Adrenal gland (tissue), 12 donors: ENCODE data around the gene ACTC1. TPM values are rescaled to one million over a fixed set of nuclear protein-coding genes. Genes with fewer than 3 reads are reported as not detected.

Experiments used
- DNase-seq, 7 donors: peaks; one replicate each; pipeline ENCODE4 v3.0.0-alpha.2; 2019 to 2020
- H3K27ac ChIP-seq, 5 donors: fragments of 200-600 bp; sonication (generic) in 4 of 5; 1 replicate in 3 of 5; 2 replicates in 2 of 5; pipeline versions ENCODE4 v1.5.1 to v1.8.0; 2016 to 2020; ENCODE audit warnings: mild to moderate bottlenecking in 1 of 5
- H3K27me3 ChIP-seq: fragments of 200-600 bp; 2 replicates; pipeline ENCODE4 v1.8.0; 2021
- H3K36me3 ChIP-seq, 2 donors: fragments of 200-600 bp; replicated peaks in 1 of 2; 1 replicate in 1 of 2; 2 replicates in 1 of 2; pipeline versions ENCODE4 v1.5.1 to v1.8.0; 2018 to 2022
- H3K4me1 ChIP-seq, 2 donors: fragments of 200-600 bp; replicated peaks in 1 of 2; 1 replicate in 1 of 2; 2 replicates in 1 of 2; pipeline versions ENCODE4 v1.5.1 to v1.8.0; 2018 to 2021
- H3K4me3 ChIP-seq, 4 donors: fragments of 200-600 bp; sonication (generic) in 3 of 4; one replicate each; pipeline ENCODE4 v1.5.1; 2016 to 2018
- H3K9me3 ChIP-seq, 3 donors: fragments of 200-600 bp; sonication (generic) in 1 of 3; replicated peaks in 1 of 3; 1 replicate in 2 of 3; 2 replicates in 1 of 3; pipeline versions ENCODE4 v1.5.1 to v1.8.0; 2016 to 2021
- POLR2A ChIP-seq, 2 donors: fragments of 450-650 bp; IDR thresholded peaks; one replicate each; pipeline ENCODE4 v1.6.1; 2017; ENCODE audit warnings: antibody characterized with exemption in 2 of 2, mild to moderate bottlenecking in 2 of 2, moderate library complexity in 1 of 2
- WGBS, 4 donors: extraction: QIAGEN DNeasy Blood & Tissue Kit in 2 of 4; methylation state at CpG; one replicate each; pipeline versions ENCODE4 v1.1.5 to v1.1.7; 2013 to 2017; 5-methylcytosine and 5-hydroxymethylcytosine counted together
- intact Hi-C, 2 donors: fragments of 100-400 bp; cut with DNase I; formaldehyde crosslinking; loops; one replicate each; pipeline versions ENCODE4 v1.14.1 to v1.15.0; 2022 to 2023
- polyA plus RNA-seq, 3 donors: library from polyadenylated mRNA; stranded (reverse); fragments of 200-250 nt in 2 of 3; fragments of 350-450 nt in 1 of 3; fragmentation: Illumina TruSeq in 1 of 3; extraction: RNeasy Lipid Tissue Mini Kit (QIAGEN cat#74804) in 1 of 3; gene quantifications; one replicate each; pipeline ENCODE4 v1.2.3, GENCODE V29; 2013 to 2014
- total RNA-seq, 9 donors: library from RNA; depleted of rRNA in 4 of 9; stranded (reverse); fragments of >200 nt in 4 of 9; fragments of 120-200 nt in 1 of 9; fragmentation: NEBNext Ultra II Directional in 1 of 9; extraction: Animal tissue kit (Norgen Biotek cat#: 25700) in 1 of 9; gene quantifications; one replicate each; pipeline versions ENCODE4 v1.1.0 to v1.2.4, GENCODE V29; 2013 to 2023
- TF ChIP-seq, protein P1 (sequence below), 6 experiments: fragments of 450-650 bp in 4 of 6; fragments of 200-600 bp in 2 of 6; sonication (generic) in 1 of 6; IDR thresholded peaks; 1 replicate in 5 of 6; 2 replicates in 1 of 6; pipeline versions ENCODE4 v1.5.1 to v1.8.0; 2016 to 2021; ENCODE audit warnings: antibody characterized with exemption in 6 of 6, mild to moderate bottlenecking in 2 of 6, moderate library complexity in 1 of 6
- donor health status: healthy with polysubstance abuse.
- donor health status: Bipolar disorder and iron deficiency.
- donor health status: DM: yes; HTN: yes; CAD: no.
- donor health status: DM: no; HTN: no; CAD: no.
- donor health status: DM: no; HTN: no; CAD: no.
- donor health status: DM: yes; HTN: yes; CAD: no.

Gene ACTC1
- total and polyA plus RNA-seq, 12 donors = 0.11 to 7.3 (median 0.69) TPM; not detected in 3

DNA sequence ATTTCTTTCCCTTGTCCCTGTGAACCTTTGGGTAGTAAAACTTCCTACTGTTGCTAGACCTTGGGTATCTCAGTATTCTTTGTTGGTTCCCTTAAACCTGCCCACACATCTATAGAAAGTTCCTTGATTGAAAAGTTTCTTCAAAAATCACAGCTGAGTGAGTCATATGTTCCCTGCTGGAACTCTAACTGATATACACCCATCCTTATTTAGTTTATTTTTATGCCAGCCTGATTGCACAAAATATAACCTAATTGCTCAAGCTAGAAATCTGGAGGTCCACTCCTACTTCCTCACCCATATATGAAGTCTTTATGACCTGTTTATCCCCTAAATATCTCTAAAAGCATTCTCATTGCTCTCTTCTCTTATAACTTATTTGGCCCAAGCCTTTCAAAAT lies 26.8 kb downstream of the ACTC1 start:
- no peaks in the 10 kb centered on the region for H3K4me1 ChIP-seq
- no peaks in the 10 kb centered on the region for H3K27me3 ChIP-seq
- intact Hi-C loops = no loop called here
- H3K9me3 ChIP-seq = no peaks in the 10 kb centered on the region
- DNase-seq = no peak
- no peaks in the 10 kb centered on the region for H3K36me3 ChIP-seq
- no peak overlapping the region for H3K27ac ChIP-seq
- no peak overlapping the region for H3K4me3 ChIP-seq
- TF ChIP-seq, protein P1, sequence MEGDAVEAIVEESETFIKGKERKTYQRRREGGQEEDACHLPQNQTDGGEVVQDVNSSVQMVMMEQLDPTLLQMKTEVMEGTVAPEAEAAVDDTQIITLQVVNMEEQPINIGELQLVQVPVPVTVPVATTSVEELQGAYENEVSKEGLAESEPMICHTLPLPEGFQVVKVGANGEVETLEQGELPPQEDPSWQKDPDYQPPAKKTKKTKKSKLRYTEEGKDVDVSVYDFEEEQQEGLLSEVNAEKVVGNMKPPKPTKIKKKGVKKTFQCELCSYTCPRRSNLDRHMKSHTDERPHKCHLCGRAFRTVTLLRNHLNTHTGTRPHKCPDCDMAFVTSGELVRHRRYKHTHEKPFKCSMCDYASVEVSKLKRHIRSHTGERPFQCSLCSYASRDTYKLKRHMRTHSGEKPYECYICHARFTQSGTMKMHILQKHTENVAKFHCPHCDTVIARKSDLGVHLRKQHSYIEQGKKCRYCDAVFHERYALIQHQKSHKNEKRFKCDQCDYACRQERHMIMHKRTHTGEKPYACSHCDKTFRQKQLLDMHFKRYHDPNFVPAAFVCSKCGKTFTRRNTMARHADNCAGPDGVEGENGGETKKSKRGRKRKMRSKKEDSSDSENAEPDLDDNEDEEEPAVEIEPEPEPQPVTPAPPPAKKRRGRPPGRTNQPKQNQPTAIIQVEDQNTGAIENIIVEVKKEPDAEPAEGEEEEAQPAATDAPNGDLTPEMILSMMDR (IDR thresholded peaks at IDR 0.05) = no peak

DNA sequence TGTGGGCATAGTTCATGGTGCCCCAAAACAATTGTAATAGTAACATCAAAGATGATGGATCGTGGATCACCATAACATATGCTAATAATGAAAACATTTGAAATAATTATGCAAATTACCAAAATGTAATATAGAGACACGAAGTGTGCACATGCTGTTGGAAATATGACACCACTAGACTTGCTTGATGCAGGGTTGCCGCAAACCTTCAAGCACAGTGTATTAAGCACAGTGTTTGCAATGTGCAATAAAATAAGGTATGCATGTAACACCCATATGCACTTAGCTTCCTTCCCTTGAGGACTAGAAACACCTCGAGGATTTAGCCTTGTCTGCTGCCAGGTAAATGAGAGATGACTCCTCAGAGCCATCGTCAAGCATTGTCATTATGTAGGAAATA lies 29.6 kb downstream of the ACTC1 start:
- Histone ChIP-seq H3K27ac (no peak overlapping the region), H3K36me3 (no peaks in the 10 kb centered on the region), H3K9me3 (no peaks in the 10 kb centered on the region), H3K4me1 (no peaks in the 10 kb centered on the region), H3K4me3 (no peak overlapping the region), H3K27me3 (no peaks in the 10 kb centered on the region)
- intact Hi-C loops = no loop called here
- WGBS, 4 donors = 67 to 80% (median 77%) methylated on average over 5 of the region's 5 CpGs
- DNase-seq = no peak
- no peak for TF ChIP-seq POLR2A (IDR thresholded peaks at IDR 0.05)
- TF ChIP-seq, protein P1 (IDR thresholded peaks at IDR 0.05) = no peak

DNA sequence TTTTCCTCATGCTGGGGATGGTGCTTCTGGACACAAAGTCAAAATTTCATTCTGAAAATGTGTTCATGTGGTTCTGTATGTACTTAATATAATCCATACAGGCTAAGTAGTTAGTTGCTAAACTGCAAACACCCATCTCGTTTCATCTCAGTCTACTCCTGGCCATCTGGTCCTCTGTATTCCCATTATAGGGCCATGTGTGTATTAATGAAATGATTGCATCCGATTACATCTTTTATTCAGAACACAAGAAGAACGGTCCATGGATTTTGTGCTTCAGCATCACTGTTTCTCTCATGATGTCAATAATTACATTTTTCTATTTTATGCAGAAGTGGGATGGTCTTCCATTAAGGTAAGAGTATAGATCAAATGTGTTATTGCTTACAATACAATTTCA lies 34.4 kb downstream of the ACTC1 start:
- intact Hi-C loops = no loop called here
- no peak for TF ChIP-seq POLR2A (IDR thresholded peaks at IDR 0.05)
- TF ChIP-seq, protein P1 (IDR thresholded peaks at IDR 0.05) = no peak
- WGBS, 4 donors = 43 to 69% (median 61%) methylated on average over 3 of the region's 3 CpGs
- Histone ChIP-seq H3K27me3 (peaks cover 3% of the 10 kb centered on the region), H3K9me3 (no peaks in the 10 kb centered on the region), H3K4me1 (no peaks in the 10 kb centered on the region), H3K36me3 (no peaks in the 10 kb centered on the region), H3K4me3 (no peak overlapping the region), H3K27ac (no peak overlapping the region)
- DNase-seq = no peak

DNA sequence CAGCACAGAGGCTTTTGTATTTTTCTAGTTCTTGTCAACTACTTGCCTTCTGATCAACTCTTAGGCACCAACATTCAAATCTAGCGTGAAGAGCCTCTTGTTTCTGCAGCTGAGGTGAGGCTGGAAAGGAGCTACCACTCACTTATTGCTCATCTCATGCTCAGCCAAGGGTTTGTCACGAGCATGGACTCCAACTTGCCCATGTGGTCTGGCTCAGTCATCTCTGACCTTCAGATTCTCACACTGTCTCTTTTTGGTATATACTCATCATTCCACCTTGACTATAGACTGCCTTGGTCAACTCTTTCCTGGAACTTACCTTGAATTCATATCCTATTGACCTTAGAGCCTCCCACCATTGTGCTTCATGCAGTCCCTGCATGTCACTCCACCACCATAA lies 35.4 kb downstream of the ACTC1 start:
- intact Hi-C loops = no loop called here
- DNase-seq = no peak
- 43 to 65% (median 55%) methylated on average over 2 of the region's 2 CpGs for WGBS, 4 donors
- no peaks in the 10 kb centered on the region for H3K9me3 ChIP-seq
- TF ChIP-seq, protein P1 (IDR thresholded peaks at IDR 0.05) = no peak
- no peak for TF ChIP-seq POLR2A (IDR thresholded peaks at IDR 0.05)
- peaks cover 0 to under 1% of the 10 kb centered on the region in 2 donors for H3K4me1 ChIP-seq
- H3K4me3 ChIP-seq = no peak overlapping the region
- H3K36me3 ChIP-seq = no peaks in the 10 kb centered on the region
- no peak overlapping the region for H3K27ac ChIP-seq
- peaks cover 10% of the 10 kb centered on the region for H3K27me3 ChIP-seq
